Measurements from ENCODE around the gene SOWAHB.

The SOWAHB gene

DNA sequence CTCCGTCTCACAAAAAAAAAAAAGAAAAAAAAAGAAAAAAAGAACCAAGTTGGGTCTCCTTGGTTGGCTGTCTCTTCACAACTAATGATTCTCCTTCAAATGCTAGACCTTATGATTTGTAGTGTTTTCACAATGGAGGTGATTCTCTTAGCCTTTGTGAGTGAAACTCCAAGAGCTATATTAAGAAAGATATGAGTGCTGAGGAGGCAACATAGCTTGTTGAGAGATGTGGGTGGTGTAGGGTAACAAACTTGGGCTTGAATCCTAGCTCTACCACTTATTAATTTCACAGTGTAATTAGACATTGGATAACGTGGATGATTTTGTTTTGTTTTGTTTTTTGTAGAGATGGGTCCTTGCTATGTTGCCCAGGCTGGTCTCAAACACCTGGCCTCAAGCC is 41.2 kb upstream of the SOWAHB start (continued):
- TF ChIP-seq ZNF10 (tag by site-specific recombination; IDR thresholded peaks at IDR 0.05) = no peak
- TF ChIP-seq, protein P1, sequence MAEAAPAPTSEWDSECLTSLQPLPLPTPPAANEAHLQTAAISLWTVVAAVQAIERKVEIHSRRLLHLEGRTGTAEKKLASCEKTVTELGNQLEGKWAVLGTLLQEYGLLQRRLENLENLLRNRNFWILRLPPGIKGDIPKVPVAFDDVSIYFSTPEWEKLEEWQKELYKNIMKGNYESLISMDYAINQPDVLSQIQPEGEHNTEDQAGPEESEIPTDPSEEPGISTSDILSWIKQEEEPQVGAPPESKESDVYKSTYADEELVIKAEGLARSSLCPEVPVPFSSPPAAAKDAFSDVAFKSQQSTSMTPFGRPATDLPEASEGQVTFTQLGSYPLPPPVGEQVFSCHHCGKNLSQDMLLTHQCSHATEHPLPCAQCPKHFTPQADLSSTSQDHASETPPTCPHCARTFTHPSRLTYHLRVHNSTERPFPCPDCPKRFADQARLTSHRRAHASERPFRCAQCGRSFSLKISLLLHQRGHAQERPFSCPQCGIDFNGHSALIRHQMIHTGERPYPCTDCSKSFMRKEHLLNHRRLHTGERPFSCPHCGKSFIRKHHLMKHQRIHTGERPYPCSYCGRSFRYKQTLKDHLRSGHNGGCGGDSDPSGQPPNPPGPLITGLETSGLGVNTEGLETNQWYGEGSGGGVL (tag by site-specific recombination; IDR thresholded peaks at IDR 0.05) = no peak
- no peak for TF ChIP-seq ZNF830 (tag by site-specific recombination; IDR thresholded peaks at IDR 0.05; ENCODE audit: low read depth)
- TF ChIP-seq GFI1B (tag by site-specific recombination; IDR thresholded peaks at IDR 0.05) = no peak

DNA sequence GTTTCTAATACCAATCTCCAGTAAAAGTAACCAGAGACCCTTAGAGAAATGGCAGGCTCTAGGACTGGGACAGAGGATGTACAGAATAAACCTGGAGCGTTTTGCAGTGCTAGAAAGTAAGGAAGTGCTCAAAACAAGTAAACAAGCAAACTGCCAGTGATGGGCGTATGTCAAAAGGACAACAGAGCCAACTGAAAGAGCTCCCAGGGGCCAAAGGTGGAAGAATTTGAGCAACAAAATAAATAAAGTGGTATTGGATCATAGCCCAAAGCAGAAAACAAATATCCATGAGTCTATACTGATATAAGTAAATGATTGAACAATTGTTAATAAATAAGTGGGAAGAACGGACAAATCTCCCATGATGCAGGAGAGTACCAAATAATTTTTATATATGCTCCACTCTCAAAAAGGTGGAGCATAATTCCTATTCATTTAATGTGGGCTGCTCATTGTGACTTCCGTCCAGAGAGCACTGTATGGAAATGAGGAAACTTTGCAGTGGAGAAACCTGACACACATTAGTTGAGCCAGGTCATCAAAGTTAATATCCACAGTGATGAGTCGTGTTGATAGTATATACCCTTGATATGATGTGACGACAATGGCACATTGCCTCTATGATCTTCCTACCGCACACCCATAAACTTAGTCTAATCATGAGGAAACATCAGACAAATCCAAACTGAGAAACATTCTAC is 33.8 kb upstream of the SOWAHB start:
- no peaks in the 10 kb centered on the region for H3K9me3 ChIP-seq (ENCODE audit: control insufficient read depth, insufficient read depth, low read depth, low read length)
- ChIA-PET POLR2A (no interaction called here), CTCF (no interaction called here)
- H3K4me3 ChIP-seq (ENCODE audit: low read depth, low read length) = no peak overlapping the region
- no peaks in the 10 kb centered on the region for H3K36me3 ChIP-seq (ENCODE audit: control insufficient read depth in 2 of 2, insufficient read depth in 1 of 2, low read length in 2 of 2)
- H3K4me1 ChIP-seq (ENCODE audit: control insufficient read depth, insufficient read depth, low read length) = no peaks in the 10 kb centered on the region
- H3K27ac ChIP-seq (ENCODE audit: extremely low read depth, low read depth, low read length) = no peak overlapping the region
- TF ChIP-seq ZNF544 (tag by site-specific recombination; IDR thresholded peaks at IDR 0.05) (no peak), ZNF501 (tag by site-specific recombination; IDR thresholded peaks at IDR 0.05) (no peak), ZSCAN16 (tag by site-specific recombination; IDR thresholded peaks at IDR 0.05) (no peak), ZNF621 (tag by site-specific recombination; IDR thresholded peaks at IDR 0.05) (no peak), ZNF24 (tag by site-specific recombination; IDR thresholded peaks at IDR 0.05) (no peak)
- TF ChIP-seq, protein P2, sequence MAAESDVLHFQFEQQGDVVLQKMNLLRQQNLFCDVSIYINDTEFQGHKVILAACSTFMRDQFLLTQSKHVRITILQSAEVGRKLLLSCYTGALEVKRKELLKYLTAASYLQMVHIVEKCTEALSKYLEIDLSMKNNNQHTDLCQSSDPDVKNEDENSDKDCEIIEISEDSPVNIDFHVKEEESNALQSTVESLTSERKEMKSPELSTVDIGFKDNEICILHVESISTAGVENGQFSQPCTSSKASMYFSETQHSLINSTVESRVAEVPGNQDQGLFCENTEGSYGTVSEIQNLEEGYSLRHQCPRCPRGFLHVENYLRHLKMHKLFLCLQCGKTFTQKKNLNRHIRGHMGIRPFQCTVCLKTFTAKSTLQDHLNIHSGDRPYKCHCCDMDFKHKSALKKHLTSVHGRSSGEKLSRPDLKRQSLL (tag by site-specific recombination; IDR thresholded peaks at IDR 0.05) = no peak

DNA sequence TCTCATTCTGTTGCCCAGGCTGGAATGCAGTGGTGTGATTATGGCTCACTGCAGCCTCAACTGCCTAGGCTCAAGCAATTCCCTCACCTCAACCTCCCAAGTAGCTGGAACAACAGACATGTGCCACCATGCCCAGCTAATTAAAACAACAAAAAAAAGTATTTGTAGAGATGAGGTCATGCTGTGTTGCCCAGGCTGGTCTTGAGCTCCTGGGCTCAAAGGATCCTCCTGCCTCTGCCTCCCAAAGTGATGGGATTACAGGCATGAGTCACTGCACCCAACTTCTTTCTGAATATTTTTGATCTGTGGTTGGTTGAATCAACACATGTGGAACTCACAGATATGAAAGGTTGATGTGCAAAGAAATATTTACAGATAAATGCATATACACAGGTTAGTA is 33.1 kb upstream of the SOWAHB start:
- no peak overlapping the region for H3K27ac ChIP-seq (ENCODE audit: extremely low read depth, low read depth, low read length)
- no peaks in the 10 kb centered on the region for H3K36me3 ChIP-seq (ENCODE audit: control insufficient read depth in 2 of 2, insufficient read depth in 1 of 2, low read length in 2 of 2)
- ChIA-PET POLR2A (no interaction called here), CTCF (no interaction called here)
- H3K4me1 ChIP-seq (ENCODE audit: control insufficient read depth, insufficient read depth, low read length) = no peaks in the 10 kb centered on the region
- no peak overlapping the region for H3K4me3 ChIP-seq (ENCODE audit: low read depth, low read length)
- H3K9me3 ChIP-seq (ENCODE audit: control insufficient read depth, insufficient read depth, low read depth, low read length) = no peaks in the 10 kb centered on the region
- peak; percentile 35; the same call in 1 of the 2 replicates for TF ChIP-seq ZNF600 (tag by site-specific recombination; IDR thresholded peaks at IDR 0.05)
- TF ChIP-seq ZNF366 (tag by site-specific recombination; conservative IDR thresholded peaks at IDR 0.05) = peak; percentile 43; the same call in 1 of the 2 replicates
- TF ChIP-seq ZNF623 (tag by site-specific recombination; IDR thresholded peaks at IDR 0.05) = no peak
- TF ChIP-seq ZNF184 (tag by site-specific recombination; IDR thresholded peaks at IDR 0.05) = no peak
- 0 out of 2 replicates have a peak, but pooled peaks have one; percentile 17 for TF ChIP-seq SP7 (tag by site-specific recombination; IDR thresholded peaks at IDR 0.05)
- no peak for TF ChIP-seq ZNF112 (tag by site-specific recombination; IDR thresholded peaks at IDR 0.05)
- peak; percentile 59; the same call in 1 of the 2 replicates for TF ChIP-seq ZNF629 (tag by site-specific recombination; IDR thresholded peaks at IDR 0.05)
- TF ChIP-seq, protein P3, sequence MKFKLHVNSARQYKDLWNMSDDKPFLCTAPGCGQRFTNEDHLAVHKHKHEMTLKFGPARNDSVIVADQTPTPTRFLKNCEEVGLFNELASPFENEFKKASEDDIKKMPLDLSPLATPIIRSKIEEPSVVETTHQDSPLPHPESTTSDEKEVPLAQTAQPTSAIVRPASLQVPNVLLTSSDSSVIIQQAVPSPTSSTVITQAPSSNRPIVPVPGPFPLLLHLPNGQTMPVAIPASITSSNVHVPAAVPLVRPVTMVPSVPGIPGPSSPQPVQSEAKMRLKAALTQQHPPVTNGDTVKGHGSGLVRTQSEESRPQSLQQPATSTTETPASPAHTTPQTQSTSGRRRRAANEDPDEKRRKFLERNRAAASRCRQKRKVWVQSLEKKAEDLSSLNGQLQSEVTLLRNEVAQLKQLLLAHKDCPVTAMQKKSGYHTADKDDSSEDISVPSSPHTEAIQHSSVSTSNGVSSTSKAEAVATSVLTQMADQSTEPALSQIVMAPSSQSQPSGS (tag by site-specific recombination; IDR thresholded peaks at IDR 0.05; ENCODE audit: low read depth) = peak; percentile 40; the same call in 1 of the 2 replicates
- TF ChIP-seq OSR2 (tag by site-specific recombination; IDR thresholded peaks at IDR 0.05) = peak; percentile 67; the same call in 1 of the 2 replicates
- 0 out of 2 replicates have a peak, but pooled peaks have one; percentile 15 for TF ChIP-seq ZNF24 (tag by site-specific recombination; IDR thresholded peaks at IDR 0.05)
- TF ChIP-seq ZNF394 (tag by site-specific recombination; IDR thresholded peaks at IDR 0.05; ENCODE audit: borderline replicate concordance) = peak; percentile 34; the same call in 1 of the 2 replicates
- TF ChIP-seq, protein P1 (tag by site-specific recombination; IDR thresholded peaks at IDR 0.05) = 0 out of 2 replicates have a peak, but pooled peaks have one; percentile 18
- TF ChIP-seq GLIS1 (tag by site-specific recombination; IDR thresholded peaks at IDR 0.05) = peak; percentile 76
- TF ChIP-seq, protein P4, sequence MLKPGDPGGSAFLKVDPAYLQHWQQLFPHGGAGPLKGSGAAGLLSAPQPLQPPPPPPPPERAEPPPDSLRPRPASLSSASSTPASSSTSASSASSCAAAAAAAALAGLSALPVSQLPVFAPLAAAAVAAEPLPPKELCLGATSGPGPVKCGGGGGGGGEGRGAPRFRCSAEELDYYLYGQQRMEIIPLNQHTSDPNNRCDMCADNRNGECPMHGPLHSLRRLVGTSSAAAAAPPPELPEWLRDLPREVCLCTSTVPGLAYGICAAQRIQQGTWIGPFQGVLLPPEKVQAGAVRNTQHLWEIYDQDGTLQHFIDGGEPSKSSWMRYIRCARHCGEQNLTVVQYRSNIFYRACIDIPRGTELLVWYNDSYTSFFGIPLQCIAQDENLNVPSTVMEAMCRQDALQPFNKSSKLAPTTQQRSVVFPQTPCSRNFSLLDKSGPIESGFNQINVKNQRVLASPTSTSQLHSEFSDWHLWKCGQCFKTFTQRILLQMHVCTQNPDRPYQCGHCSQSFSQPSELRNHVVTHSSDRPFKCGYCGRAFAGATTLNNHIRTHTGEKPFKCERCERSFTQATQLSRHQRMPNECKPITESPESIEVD (tag by site-specific recombination; IDR thresholded peaks at IDR 0.05) = peak; percentile 23; the same call in 1 of the 2 replicates
- TF ChIP-seq, protein P5, sequence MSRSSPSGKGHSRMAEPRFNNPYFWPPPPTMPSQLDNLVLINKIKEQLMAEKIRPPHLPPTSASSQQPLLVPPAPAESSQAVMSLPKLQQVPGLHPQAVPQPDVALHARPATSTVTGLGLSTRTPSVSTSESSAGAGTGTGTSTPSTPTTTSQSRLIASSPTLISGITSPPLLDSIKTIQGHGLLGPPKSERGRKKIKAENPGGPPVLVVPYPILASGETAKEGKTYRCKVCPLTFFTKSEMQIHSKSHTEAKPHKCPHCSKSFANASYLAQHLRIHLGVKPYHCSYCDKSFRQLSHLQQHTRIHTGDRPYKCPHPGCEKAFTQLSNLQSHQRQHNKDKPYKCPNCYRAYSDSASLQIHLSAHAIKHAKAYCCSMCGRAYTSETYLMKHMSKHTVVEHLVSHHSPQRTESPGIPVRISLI (tag by site-specific recombination; IDR thresholded peaks at IDR 0.05) = peak; percentile 90

Measured in HEK293 (cell line).